IMR-90 (cell line): Measurements from ENCODE around the gene STAT4. TPM values are rescaled to one million over a fixed set of nuclear protein-coding genes. Genes with fewer than 3 reads are reported as not detected.

ENCODE experiments used
- ATAC-seq: fragments of 200-7000 bp; cut with Tn5 transposase; 2 replicates; pipeline ENCODE4 v1.9.1; 2020; ENCODE audit warnings: low read depth, mild to moderate bottlenecking, moderate library complexity
- BruUV-seq: library from RNA; stranded (reverse); fragments of 400-500 nt; replicated peaks from 2 replicates; lab custom pipeline; 2021; lab: Mats Ljungman, UMichigan
- CTCF ChIA-PET: fragments of 300-600 bp; formaldehyde crosslinking; extraction: SDS; loops from one replicate; lab custom pipeline; 2021; ENCODE audit warnings: antibody characterized with exemption; lab: Yijun Ruan, JAX
- POLR2A ChIA-PET: fragments of 300-600 bp; sonication (Branson Sonifier 250); formaldehyde crosslinking; loops from one replicate; lab custom pipeline; 2022; ENCODE audit warnings: antibody characterized with exemption; ENCODE audit not compliant: unreplicated experiment; lab: Charles Lee
- DNase-seq: peaks from one replicate; pipeline ENCODE4 v3.0.0; 2013
- H2AFZ ChIP-seq: replicated peaks from 2 replicates; pipeline ENCODE3; 2013; ENCODE audit warnings: low read length, mild to moderate bottlenecking; ENCODE audit not compliant: poor library complexity
- H2AK5ac ChIP-seq: 2 replicates; pipeline ENCODE4 v1.6.1; 2013; ENCODE audit warnings: low read depth, low read length, inconsistent platforms
- H2AK9ac ChIP-seq: replicated peaks from 2 replicates; pipeline ENCODE3; 2013; ENCODE audit warnings: mild to moderate bottlenecking, low read depth, low read length, moderate library complexity; ENCODE audit not compliant: poor library complexity
- H2BK120ac ChIP-seq: 2 replicates; pipeline ENCODE4 v1.6.1; 2013; ENCODE audit warnings: low read depth, low read length, inconsistent platforms
- H2BK15ac ChIP-seq: 3 replicates; pipeline ENCODE4 v1.6.1; 2013; ENCODE audit warnings: low read depth, low read length, inconsistent platforms
- H2BK20ac ChIP-seq: 2 replicates; pipeline ENCODE4 v1.6.1; 2013; ENCODE audit warnings: low read depth, mild to moderate bottlenecking, inconsistent platforms, low read length, moderate library complexity
- H2BK5ac ChIP-seq: 2 replicates; pipeline ENCODE4 v1.6.1; 2013; ENCODE audit warnings: mild to moderate bottlenecking, low read depth, low read length, inconsistent platforms; ENCODE audit not compliant: poor library complexity, severe bottlenecking
- H3K14ac ChIP-seq: replicated peaks from 2 replicates; pipeline ENCODE4 v1.6.1; 2013; ENCODE audit warnings: low read depth, low read length, inconsistent platforms
- H3K18ac ChIP-seq: 2 replicates; pipeline ENCODE4 v1.6.1; 2013; ENCODE audit warnings: low read depth, low read length, control low read depth
- H3K23ac ChIP-seq: 2 replicates; pipeline ENCODE4 v1.6.1; 2013; ENCODE audit warnings: low read depth, low read length, inconsistent platforms
- H3K27ac ChIP-seq: 2 replicates; pipeline ENCODE4 v1.5.1; 2013; ENCODE audit warnings: mild to moderate bottlenecking, control low read depth, low read length; ENCODE audit not compliant: insufficient read depth
- H3K27me3 ChIP-seq: 2 replicates; pipeline ENCODE4 v1.6.1; 2013; ENCODE audit warnings: low read length; ENCODE audit not compliant: control insufficient read depth, insufficient read depth
- H3K36me3 ChIP-seq: 2 replicates; pipeline ENCODE4 v1.6.1; 2013; ENCODE audit warnings: low read length, mixed read lengths; ENCODE audit not compliant: control insufficient read depth, insufficient read depth
- H3K4ac ChIP-seq: 2 replicates; pipeline ENCODE4 v1.6.1; 2013; ENCODE audit warnings: low read depth, low read length, inconsistent platforms
- H3K4me1 ChIP-seq: 2 replicates; pipeline ENCODE4 v1.6.1; 2013; ENCODE audit warnings: low read length, mixed read lengths; ENCODE audit not compliant: control insufficient read depth, insufficient read depth
- H3K4me2 ChIP-seq: 2 replicates; pipeline ENCODE4 v1.6.1; 2013; ENCODE audit warnings: low read depth, mild to moderate bottlenecking, control low read depth, low read length, moderate library complexity
- H3K4me3 ChIP-seq: 2 replicates; pipeline ENCODE4 v1.5.1; 2013; ENCODE audit warnings: low read depth, mild to moderate bottlenecking, control low read depth, low read length, moderate library complexity; ENCODE audit not compliant: insufficient read depth
- H3K56ac ChIP-seq: 2 replicates; pipeline ENCODE4 v1.6.1; 2013; ENCODE audit warnings: low read length, inconsistent platforms; ENCODE audit not compliant: insufficient read depth; ENCODE audit errors: extremely low read depth
- H3K79me1 ChIP-seq, 2 experiments: 2 replicates each; pipeline ENCODE4 v1.6.1; 2013; ENCODE audit warnings: low read length in 2 of 2, inconsistent platforms in 1 of 2, low read depth in 1 of 2
- H3K9ac ChIP-seq: 2 replicates; pipeline ENCODE4 v1.6.1; 2013; ENCODE audit warnings: low read depth, low read length, control low read depth
- H3K9me1 ChIP-seq: 2 replicates; pipeline ENCODE4 v1.6.1; 2013; ENCODE audit warnings: low read length, inconsistent platforms; ENCODE audit not compliant: insufficient read depth
- H3K9me3 ChIP-seq: 2 replicates; pipeline ENCODE4 v1.6.1; 2013; ENCODE audit warnings: low read length; ENCODE audit not compliant: control insufficient read depth, insufficient read depth
- H4K20me1 ChIP-seq: 2 replicates; pipeline ENCODE4 v1.6.1; 2013; ENCODE audit warnings: low read length, inconsistent platforms; ENCODE audit not compliant: insufficient read depth
- H4K5ac ChIP-seq: 2 replicates; pipeline ENCODE4 v1.6.1; 2013; ENCODE audit warnings: mild to moderate bottlenecking, low read depth, low read length, control low read depth
- H4K8ac ChIP-seq, 2 experiments: 2 replicates each; pipeline ENCODE4 v1.6.1; 2013; ENCODE audit warnings: low read depth in 2 of 2, low read length in 2 of 2, control low read depth in 1 of 2, inconsistent platforms in 1 of 2
- H4K91ac ChIP-seq: 2 replicates; pipeline ENCODE4 v1.6.1; 2013; ENCODE audit warnings: low read depth, low read length, inconsistent platforms; ENCODE audit not compliant: insufficient read depth
- BHLHE40 ChIP-seq: fragments of 150-350 bp; IDR thresholded peaks from 2 replicates; pipeline ENCODE4 v1.6.1; 2016; ENCODE audit warnings: mild to moderate bottlenecking, low read depth, low read length
- CTCF ChIP-seq: conservative IDR thresholded peaks from 2 replicates; pipeline ENCODE4 v1.5.1; 2012; ENCODE audit warnings: mild to moderate bottlenecking, low read depth, low read length, improper control_type of control experiment
- FOS ChIP-seq: fragments of 150-350 bp; IDR thresholded peaks from 2 replicates; pipeline ENCODE4 v1.6.1; 2016; ENCODE audit warnings: low read depth, low read length
- NFE2L2 ChIP-seq: fragments of 150-350 bp; IDR thresholded peaks from 2 replicates; pipeline ENCODE4 v1.6.1; 2016; ENCODE audit warnings: low read depth, mild to moderate bottlenecking, low read length
- POLR2A ChIP-seq: IDR thresholded peaks from 2 replicates; pipeline ENCODE4 v1.6.1; 2012; ENCODE audit warnings: mild to moderate bottlenecking, low read depth, low read length
- RCOR1 ChIP-seq: IDR thresholded peaks from 2 replicates; pipeline ENCODE4 v1.6.1; 2012; ENCODE audit warnings: mild to moderate bottlenecking, low read length, improper control_type of control experiment; ENCODE audit not compliant: insufficient replicate concordance
- RFX5 ChIP-seq: IDR thresholded peaks from 2 replicates; pipeline ENCODE4 v1.8.0; 2012; ENCODE audit warnings: low read depth, mild to moderate bottlenecking, low read length, moderate library complexity
- SMC3 ChIP-seq: fragments of 150-350 bp; IDR thresholded peaks from 2 replicates; pipeline ENCODE4 v1.6.1; 2016; ENCODE audit warnings: low read depth, mild to moderate bottlenecking, antibody characterized with exemption, low read length, moderate library complexity
- WGBS, 2 experiments: methylation state at CpG; one replicate each; pipeline versions ENCODE4 v1.1.5 to v1.1.7; 2013; ENCODE audit warnings: missing lambda C conversion rate in 2 of 2; ENCODE audit not compliant: insufficient read length in 1 of 2; ENCODE audit errors: extremely low coverage in 2 of 2; 5-methylcytosine and 5-hydroxymethylcytosine counted together
- dilution Hi-C: fragments of 300-500 bp; cut with HindIII; formaldehyde crosslinking; loops from one replicate; pipeline ENCODE4 v1.14.3; 2018; ENCODE audit warnings: low sequenced_read_pairs; ENCODE audit not compliant: unreplicated experiment
- in situ Hi-C: fragments of 300-500 bp; cut with MboI; formaldehyde crosslinking; loops from 3 replicates; pipeline ENCODE4 v1.14.3; 2019; ENCODE audit warnings: low sequenced_read_pairs, inconsistent platforms, mixed read lengths
- intact Hi-C: fragments of 100-400 bp; cut with micrococcal nuclease; formaldehyde crosslinking; loops from 2 replicates; pipeline ENCODE4 v1.10.0; 2022
- polyA plus RNA-seq, 3 experiments: library from polyadenylated mRNA; depleted of rRNA; stranded (reverse); fragments of >200 nt; gene quantifications; 2 replicates each; pipeline ENCODE4 v1.2.3, GENCODE V29; 2012; ENCODE audit warnings: low replicate concordance in 1 of 3
- total RNA-seq: library from RNA; depleted of rRNA; stranded (reverse); fragments of >200 nt; gene quantifications from 2 replicates; pipeline ENCODE4 v1.2.3, GENCODE V29; 2012

STAT4 gene
- total and polyA plus RNA-seq, 2 of the 4 experiments (the other 2 are of a cell fraction), result 0.36 to 0.48 TPM

DNA sequence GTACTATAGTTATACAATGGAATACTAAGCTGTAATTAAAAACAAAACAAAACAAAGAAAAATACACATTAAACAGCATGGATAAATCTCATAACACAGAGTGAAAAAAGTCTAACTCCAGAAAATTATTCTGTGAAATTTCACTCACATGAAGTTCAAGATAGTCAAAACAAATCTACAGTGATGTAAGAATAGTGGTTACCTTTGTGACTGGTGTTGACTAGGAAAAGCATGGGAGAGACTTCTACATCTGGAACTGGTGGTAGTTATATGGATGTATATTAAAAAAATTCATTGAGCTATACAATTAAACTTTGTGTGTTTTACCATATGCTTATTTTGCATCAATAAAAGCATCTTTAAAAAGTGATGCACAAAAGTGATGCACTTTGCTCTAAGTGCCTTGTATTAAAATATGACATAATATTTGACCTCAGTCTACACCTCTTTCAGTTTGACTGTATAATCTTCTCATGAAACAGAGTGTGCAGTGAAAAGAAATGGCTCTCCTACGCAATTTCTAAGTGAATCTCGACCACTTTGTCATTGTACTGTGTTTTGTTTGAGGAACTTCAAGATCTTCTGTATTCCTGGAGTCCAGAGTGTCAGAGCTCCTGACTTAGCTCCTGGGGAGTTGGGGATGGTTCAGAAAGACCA, 28.0 kb downstream of the STAT4 start:
- H3K4me1 ChIP-seq, result no peaks in the 10 kb centered on the region
- no peak overlapping the region for H4K5ac ChIP-seq
- H3K56ac ChIP-seq, result no peak overlapping the region
- no peak overlapping the region for H3K27ac ChIP-seq
- dilution Hi-C loops, result no loop called here
- H3K36me3 ChIP-seq, result no peaks in the 10 kb centered on the region
- H2AK9ac ChIP-seq, result no peak overlapping the region
- ChIA-PET CTCF (no interaction called here), POLR2A (no interaction called here)
- no peak overlapping the region for H4K91ac ChIP-seq
- ATAC-seq (no peak), DNase-seq (no peak)
- no peaks in the 10 kb centered on the region for H3K9me1 ChIP-seq
- WGBS, 2 experiments, result no CpG with 5 or more reads among the region's 2 CpGs
- intact Hi-C loops, result no loop called here
- no peak overlapping the region for H3K23ac ChIP-seq
- no peaks in the 10 kb centered on the region; the same call in 1 of the 2 replicates for H3K27me3 ChIP-seq
- H3K9ac ChIP-seq, result no peak overlapping the region
- no peak overlapping the region for H4K8ac ChIP-seq
- H3K14ac ChIP-seq, result no peak overlapping the region
- H3K4me2 ChIP-seq, result no peak overlapping the region
- H2BK120ac ChIP-seq, result no peak overlapping the region
- H3K4ac ChIP-seq, result no peak overlapping the region
- H3K79me1 ChIP-seq, result no peaks in the 10 kb centered on the region
- no peak overlapping the region for H3K18ac ChIP-seq
- H2AK5ac ChIP-seq, result no peak overlapping the region
- no peak overlapping the region for H2BK5ac ChIP-seq
- no peak overlapping the region for H2BK15ac ChIP-seq
- H4K20me1 ChIP-seq, result no peaks in the 10 kb centered on the region
- in situ Hi-C loops, result no loop called here
- H3K9me3 ChIP-seq, result no peaks in the 10 kb centered on the region
- no TSS peak for BruUV-seq
- H3K4me3 ChIP-seq, result no peak overlapping the region
- no peak for TF ChIP-seq CTCF
- no peak for TF ChIP-seq POLR2A
- no peak for TF ChIP-seq FOS
- TF ChIP-seq RFX5, result no peak
- no peak for TF ChIP-seq BHLHE40
- no peak for TF ChIP-seq NFE2L2
- no peak for TF ChIP-seq SMC3
- no peak for TF ChIP-seq RCOR1
- H2BK20ac ChIP-seq, result no peak overlapping the region
- H2AFZ ChIP-seq, result no peak overlapping the region
